ENCODE data around the gene EXOSC7.
A peak's percentile ranks its signal among the peaks of the same experiment; 100 is the strongest.
"Not testable (repeated sequence)": the region's sequence is repeated elsewhere in the genome, so short reads cannot be mapped to it uniquely, and the experiment has no call there.

EXOSC7 gene

GRCh38 chr3:45026038-45026437 lies 50.0 kb downstream of the EXOSC7 start, which contains the start of gene CLEC3B:
TSS of gene CLEC3B (plus strand) at chr3:45026303. CDS start at chr3:45026363, 60 bp downstream.
- DNase-seq: no peak

- no peak for DNase-seq
Measured at GRCh38 chr3:45026957-45027356, 50.9 kb downstream of the EXOSC7 start.

GRCh38 chr3:45027441-45027840 lies 51.4 kb downstream of the EXOSC7 start:
- DNase-seq: no peak

- DNase-seq: no peak
Measured at GRCh38 chr3:45029216-45029615, 53.2 kb downstream of the EXOSC7 start.

GRCh38 chr3:45029661-45030060 lies 53.6 kb downstream of the EXOSC7 start:
- no peak for DNase-seq

GRCh38 chr3:45031531-45031930 lies 55.5 kb downstream of the EXOSC7 start:
- no peak for DNase-seq

- no peak for DNase-seq
Measured at GRCh38 chr3:45032113-45032512, 56.1 kb downstream of the EXOSC7 start.

- DNase-seq: no peak
Measured at GRCh38 chr3:45033791-45034190, 57.7 kb downstream of the EXOSC7 start.

- peak; percentile 74 for DNase-seq
Measured at GRCh38 chr3:45034612-45035252, 58.7 kb downstream of the EXOSC7 start.

- DNase-seq: no peak
Measured at GRCh38 chr3:45035441-45036301, 59.6 kb downstream of the EXOSC7 start.

- DNase-seq: peak; percentile 81
Measured at GRCh38 chr3:45037720-45038455, 61.8 kb downstream of the EXOSC7 start.

GRCh38 chr3:45041666-45042065 lies 65.6 kb downstream of the EXOSC7 start:
- DNase-seq: no peak

- no peak for DNase-seq
Measured at GRCh38 chr3:45042162-45042561, 66.1 kb downstream of the EXOSC7 start.

- DNase-seq: no peak
Measured at GRCh38 chr3:45043728-45044299, 67.8 kb downstream of the EXOSC7 start.

GRCh38 chr3:45048244-45048643 lies 72.2 kb downstream of the EXOSC7 start:
- DNase-seq: no peak

GRCh38 chr3:45049807-45050206 lies 73.8 kb downstream of the EXOSC7 start:
- DNase-seq: no peak

GRCh38 chr3:45051685-45052084 lies 75.6 kb downstream of the EXOSC7 start:
- DNase-seq: no peak

- DNase-seq: not testable (repeated sequence)
Measured at GRCh38 chr3:45053805-45054195, 77.8 kb downstream of the EXOSC7 start.

GRCh38 chr3:45054196-45054857 lies 78.3 kb downstream of the EXOSC7 start:
- peak; percentile 33 for DNase-seq

GRCh38 chr3:45055032-45055410 lies 79.0 kb downstream of the EXOSC7 start:
- DNase-seq: peak; percentile 63

- DNase-seq: no peak
Measured at GRCh38 chr3:45055411-45056143, 79.5 kb downstream of the EXOSC7 start.

All from GF-D8 (cell line).